ENCODE results near the gene C3orf22. TPM values are rescaled to one million over a fixed set of nuclear protein-coding genes. Genes with fewer than 3 reads are reported as not detected.

C3orf22 gene
- total RNA-seq, 1 experiment from 2014 or later: not detected

DNA sequence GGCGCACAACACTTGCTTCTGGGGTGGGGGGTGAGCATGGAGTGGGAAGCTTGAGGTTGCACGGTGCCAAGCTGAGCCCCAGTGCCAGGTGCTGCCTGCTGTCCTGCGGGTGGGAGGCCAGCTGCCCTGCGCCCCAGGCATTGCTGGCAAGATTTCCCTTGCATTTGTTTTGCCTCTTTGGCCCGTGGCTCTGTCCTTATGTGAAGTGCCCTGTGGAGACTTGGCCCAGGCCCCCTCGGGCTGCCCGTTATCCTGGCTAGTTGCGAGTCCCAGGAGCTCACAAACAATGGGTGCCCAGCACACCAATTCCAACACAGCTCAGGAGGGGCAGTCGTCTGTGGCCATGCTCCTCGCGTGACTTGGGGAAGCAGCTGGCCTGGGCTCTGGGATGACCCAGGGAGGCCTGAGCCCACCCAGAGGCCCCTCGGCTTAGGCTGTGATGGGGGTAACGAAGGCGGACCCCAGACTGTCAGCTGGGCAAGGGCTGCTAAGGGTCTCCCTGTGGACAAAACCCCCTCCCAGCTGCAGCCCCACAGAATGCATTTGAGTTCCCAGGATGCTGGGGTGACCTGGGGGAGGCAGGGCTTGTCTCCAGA lies 5.9 kb downstream of the C3orf22 start:
- no peaks in the 10 kb centered on the region for H3K4me1 ChIP-seq (replicated peaks)
- H3K36me3 ChIP-seq: no peaks in the 10 kb centered on the region
- no peaks in the 10 kb centered on the region for H3K9me3 ChIP-seq (replicated peaks)
- no peak overlapping the region for H3K4me3 ChIP-seq
- H3K27ac ChIP-seq: no peak overlapping the region
- DNase-seq (ENCODE audit: low read depth in 1 of 2, low spot score in 2 of 2): peak in 1 of 2 experiments; percentile 38
- H3K27me3 ChIP-seq (replicated peaks): no peaks in the 10 kb centered on the region

DNA sequence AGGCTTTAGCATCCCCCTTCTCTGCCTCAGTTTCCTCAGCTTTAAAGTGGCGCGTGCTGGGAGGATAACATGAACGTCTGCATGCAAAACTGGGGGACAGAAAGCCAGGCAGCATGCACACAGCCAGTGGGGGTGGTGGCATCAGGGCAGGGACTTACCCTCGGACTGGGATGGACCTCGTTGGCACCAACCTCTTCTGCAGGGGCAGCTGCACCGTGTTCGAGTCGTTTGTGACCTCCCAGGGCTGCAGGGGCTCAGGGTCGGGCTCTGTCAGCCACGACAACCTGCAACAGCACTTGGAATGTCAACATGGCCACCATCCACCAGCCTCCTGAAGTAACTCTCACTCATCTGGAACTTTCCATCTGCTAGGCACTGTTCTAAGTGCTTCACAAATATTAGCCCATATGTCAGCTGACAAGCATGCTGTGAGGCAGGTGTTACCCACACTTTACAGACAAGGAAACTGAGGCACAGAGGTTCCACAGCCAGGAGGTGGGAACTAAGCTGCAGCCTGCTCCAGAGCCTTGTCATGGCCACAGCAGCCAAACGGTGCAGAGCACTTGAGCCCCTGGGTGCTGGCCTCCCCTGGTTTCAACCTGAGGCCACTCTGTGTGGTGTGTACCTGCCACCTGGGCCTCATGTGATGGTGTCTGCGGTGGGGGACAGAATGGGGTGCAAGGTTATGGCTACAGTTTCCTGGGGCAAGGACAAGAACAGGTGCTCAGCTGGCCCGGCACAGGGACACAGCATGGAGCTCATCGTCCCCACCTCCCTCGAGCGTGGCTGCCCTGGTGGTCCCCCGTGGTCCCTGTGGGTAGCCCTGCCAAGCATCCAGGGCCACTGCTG lies 6.7 kb downstream of the C3orf22 start:
- Histone ChIP-seq H3K4me1 (replicated peaks) (no peaks in the 10 kb centered on the region), H3K27ac (no peak overlapping the region), H3K9me3 (replicated peaks) (no peaks in the 10 kb centered on the region), H3K4me3 (no peak overlapping the region), H3K36me3 (no peaks in the 10 kb centered on the region), H3K27me3 (replicated peaks) (no peaks in the 10 kb centered on the region)
- DNase-seq (ENCODE audit: low read depth in 1 of 2, low spot score in 2 of 2): no peak

DNA sequence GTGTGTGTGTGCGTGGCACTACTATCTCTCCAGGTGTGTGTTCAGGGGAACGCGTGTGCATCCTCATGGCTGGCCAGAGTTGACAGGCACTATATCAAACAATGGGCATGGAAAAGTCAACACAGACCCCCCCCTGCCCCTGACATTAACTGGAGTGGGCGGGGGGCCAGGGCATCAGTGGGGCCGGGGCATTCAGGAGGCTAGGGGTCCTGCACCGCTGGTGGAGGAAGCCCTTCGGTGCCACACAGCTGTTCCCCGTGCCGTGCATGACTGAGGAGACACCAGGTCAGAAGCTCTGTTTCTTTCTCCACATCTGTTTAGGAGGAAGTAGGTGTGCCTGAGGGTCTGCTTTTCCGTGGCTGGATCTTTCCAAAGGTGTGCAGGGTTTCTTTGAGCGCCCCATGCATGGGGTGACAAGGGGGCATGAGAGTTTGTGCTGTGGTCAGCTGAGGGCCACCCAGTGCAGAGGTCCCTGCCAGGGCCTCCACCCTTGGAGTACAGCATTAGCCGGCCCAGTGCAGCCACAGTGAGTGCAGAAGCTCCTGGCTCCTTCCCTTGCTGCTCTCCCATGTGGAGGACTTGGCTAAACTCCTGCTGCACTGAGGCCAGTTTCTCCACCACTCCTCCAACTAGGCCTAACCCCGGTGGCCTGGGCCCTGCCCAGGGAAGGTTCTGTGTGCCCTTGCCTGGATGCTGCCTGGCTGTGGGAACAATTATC lies 7.5 kb downstream of the C3orf22 start:
- Histone ChIP-seq H3K36me3 (no peaks in the 10 kb centered on the region), H3K27ac (no peak overlapping the region), H3K27me3 (replicated peaks) (no peaks in the 10 kb centered on the region), H3K4me1 (replicated peaks) (no peaks in the 10 kb centered on the region), H3K4me3 (no peak overlapping the region), H3K9me3 (replicated peaks) (no peaks in the 10 kb centered on the region)
- DNase-seq (ENCODE audit: low read depth in 1 of 2, low spot score in 2 of 2): peak in 1 of 2 experiments; percentile 31

DNA sequence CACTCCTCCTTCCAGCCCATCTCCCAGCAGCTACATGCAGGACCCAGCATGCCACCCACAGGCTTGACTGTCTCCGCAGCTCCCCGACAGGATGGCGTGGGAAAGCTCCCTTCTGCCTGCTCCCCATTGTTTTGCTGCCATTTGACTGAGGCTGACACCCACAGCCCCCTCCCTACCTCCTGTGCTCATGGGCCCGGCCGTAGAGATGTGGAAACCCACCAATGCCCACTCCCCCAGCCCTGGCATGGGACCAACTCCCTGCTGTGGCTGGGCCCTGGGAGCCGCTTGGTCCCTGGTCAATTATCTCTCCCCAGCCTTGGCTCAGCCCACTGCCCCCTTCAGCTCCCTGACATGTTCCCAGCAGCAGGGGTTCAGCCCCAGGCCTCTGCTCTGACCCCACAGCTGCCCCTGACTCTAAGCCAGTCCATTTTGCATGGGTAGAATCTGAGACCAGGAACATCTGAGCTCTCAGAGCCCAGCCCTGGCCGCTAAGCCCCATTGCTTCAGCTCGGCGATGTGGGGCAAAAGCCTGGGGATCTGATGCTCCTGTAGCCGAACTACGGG lies 8.2 kb downstream of the C3orf22 start:
- DNase-seq (ENCODE audit: low read depth in 1 of 2, low spot score in 2 of 2): peak in 1 of 2 experiments; percentile 28
- no peaks in the 10 kb centered on the region for H3K36me3 ChIP-seq
- no peak overlapping the region for H3K27ac ChIP-seq
- no peaks in the 10 kb centered on the region for H3K27me3 ChIP-seq (replicated peaks)
- H3K4me1 ChIP-seq (replicated peaks): no peaks in the 10 kb centered on the region
- H3K9me3 ChIP-seq (replicated peaks): no peaks in the 10 kb centered on the region
- no peak overlapping the region for H3K4me3 ChIP-seq

DNA sequence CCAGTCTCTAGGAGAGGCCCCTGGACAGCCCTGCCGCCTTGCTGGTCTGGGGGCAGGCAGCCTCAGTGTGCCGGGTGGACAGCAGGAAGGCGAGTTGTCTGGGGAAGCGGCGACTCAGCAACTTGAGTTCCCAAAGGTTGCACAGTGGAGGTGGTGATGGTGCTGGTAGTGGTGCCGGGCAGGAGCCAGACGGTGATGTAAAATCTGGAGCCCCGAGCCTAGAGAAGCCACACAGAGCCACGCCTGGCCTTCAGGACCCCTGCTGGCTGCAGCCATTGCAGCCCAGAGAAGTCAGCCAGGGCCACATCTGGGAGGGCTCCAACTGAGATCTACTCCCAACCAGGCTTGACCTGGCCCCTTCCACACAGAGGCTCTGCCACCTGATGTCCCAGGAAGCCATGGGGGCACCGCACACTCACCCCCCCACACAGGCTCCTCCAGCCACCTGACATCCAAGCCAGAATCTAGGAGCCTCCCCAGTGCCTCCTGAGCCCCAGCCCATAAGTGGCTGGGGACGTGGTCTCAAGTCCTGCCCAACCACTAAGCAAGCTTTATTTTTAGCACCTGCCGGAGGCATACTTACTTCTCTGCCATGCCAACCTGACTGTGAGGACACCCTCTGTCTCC lies 8.8 kb downstream of the C3orf22 start:
- H3K27me3 ChIP-seq (replicated peaks): no peaks in the 10 kb centered on the region
- H3K4me3 ChIP-seq: no peak overlapping the region
- no peaks in the 10 kb centered on the region for H3K9me3 ChIP-seq (replicated peaks)
- H3K27ac ChIP-seq: no peak overlapping the region
- H3K36me3 ChIP-seq: no peaks in the 10 kb centered on the region
- no peaks in the 10 kb centered on the region for H3K4me1 ChIP-seq (replicated peaks)
- peak in 1 of 2 experiments; percentile 29 for DNase-seq (ENCODE audit: low read depth in 1 of 2, low spot score in 2 of 2)

DNA sequence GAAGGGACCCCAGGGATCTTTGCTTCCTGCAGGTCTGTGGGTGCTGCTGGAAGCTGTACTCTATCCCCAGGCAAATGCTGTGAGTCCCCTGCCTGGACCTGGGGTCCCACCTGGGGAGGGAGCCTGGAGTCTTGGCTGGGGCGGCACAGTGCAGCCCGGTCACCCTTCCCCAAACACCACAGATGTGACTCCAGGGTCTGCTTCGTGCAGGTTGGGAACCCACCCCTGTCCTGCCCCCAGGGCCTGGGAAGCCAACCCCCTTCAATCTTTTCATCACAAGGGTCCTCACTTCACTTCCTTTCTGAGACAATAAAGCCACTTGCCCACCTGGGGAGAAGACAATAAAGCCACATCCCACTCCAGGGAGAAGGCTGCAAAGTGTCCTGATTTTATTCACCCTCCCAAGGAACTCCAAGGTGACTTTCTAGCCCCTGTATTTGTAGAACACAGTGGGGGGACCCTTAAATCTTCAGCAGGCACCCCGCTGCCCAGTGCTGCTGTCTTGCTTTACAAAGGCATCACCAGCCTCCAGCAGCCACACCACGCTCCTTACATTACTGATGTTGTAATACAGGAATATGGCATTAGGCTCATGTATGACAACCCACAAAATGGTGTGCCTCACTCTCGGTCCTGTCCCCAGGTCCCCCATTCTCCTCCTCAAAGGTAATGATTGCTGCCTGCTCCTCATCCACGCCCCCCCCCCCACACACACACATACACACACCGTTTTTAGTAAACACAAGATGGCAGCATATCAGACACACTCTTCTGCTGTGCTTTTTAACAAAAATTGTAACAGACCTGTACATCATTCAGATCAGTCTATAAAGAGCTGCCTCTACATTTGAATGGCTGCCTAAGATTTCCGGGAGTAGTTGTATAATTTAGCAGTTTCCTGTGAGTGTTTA lies 9.9 kb downstream of the C3orf22 start:
- DNase-seq (ENCODE audit: low read depth in 1 of 2, low spot score in 2 of 2): no peak
- H3K4me1 ChIP-seq (replicated peaks): no peaks in the 10 kb centered on the region
- no peak overlapping the region for H3K27ac ChIP-seq
- no peaks in the 10 kb centered on the region for H3K36me3 ChIP-seq
- no peak overlapping the region for H3K4me3 ChIP-seq
- no peaks in the 10 kb centered on the region for H3K9me3 ChIP-seq (replicated peaks)
- no peaks in the 10 kb centered on the region for H3K27me3 ChIP-seq (replicated peaks)

DNA sequence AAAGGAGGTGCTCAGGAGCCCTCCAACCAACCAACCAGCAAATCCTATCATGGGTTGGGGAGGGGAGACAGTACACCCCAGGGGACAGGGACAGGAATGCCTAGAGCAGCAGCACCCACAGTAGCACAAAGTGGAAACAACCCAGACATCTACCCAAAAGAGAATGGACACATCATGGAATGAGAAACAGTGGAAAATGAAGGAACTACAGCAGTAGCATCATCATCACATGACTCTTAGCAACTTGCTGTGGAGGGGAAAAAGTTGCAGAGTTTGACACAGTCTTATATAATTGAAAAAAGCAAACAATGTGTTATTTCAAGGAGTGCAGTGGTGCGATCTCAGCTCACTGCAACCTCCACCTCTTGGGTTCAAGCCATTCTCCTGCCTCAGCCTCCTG lies 11.0 kb downstream of the C3orf22 start:
- no peak overlapping the region for H3K27ac ChIP-seq
- H3K4me3 ChIP-seq: no peak overlapping the region
- no peaks in the 10 kb centered on the region for H3K36me3 ChIP-seq
- no peak for DNase-seq (ENCODE audit: low read depth in 1 of 2, low spot score in 2 of 2)
- H3K4me1 ChIP-seq (replicated peaks): no peaks in the 10 kb centered on the region
- H3K9me3 ChIP-seq (replicated peaks): no peaks in the 10 kb centered on the region
- no peaks in the 10 kb centered on the region for H3K27me3 ChIP-seq (replicated peaks)

DNA sequence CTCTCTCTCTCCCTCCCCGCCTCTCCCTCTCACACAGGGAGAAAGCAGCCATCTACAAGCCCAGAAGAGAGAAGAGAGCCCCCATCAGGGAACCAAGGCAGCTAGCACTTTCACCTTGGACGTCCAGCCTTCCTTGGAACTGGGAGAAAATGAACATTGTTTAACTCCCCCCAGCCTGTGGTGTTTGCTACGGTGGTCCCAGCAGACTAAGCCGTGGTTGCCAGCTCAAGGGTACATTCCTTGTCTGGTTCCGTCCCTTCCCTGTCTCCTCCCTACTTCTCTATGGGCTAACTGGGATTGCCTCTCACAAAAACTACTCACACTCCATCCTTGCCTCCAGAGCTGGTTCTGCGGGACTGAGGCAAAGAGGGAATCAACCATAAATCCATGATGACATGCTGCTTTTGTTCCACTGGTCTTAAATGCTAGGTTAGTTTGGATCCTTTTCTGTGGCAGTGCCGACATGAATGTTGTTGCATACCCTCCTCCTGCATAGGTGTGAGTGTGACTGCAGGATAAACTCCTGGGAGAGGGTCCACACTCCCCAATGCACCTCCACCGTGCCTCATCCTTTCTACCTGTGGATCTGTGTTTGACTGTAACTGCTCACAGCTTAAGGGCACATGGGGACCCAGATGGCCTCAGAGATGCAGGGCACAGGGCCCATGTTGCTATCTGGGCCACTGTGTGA lies 12.0 kb downstream of the C3orf22 start:
- Histone ChIP-seq H3K4me1 (replicated peaks) (no peaks in the 10 kb centered on the region), H3K36me3 (no peaks in the 10 kb centered on the region), H3K27ac (no peak overlapping the region), H3K4me3 (no peak overlapping the region), H3K27me3 (replicated peaks) (no peaks in the 10 kb centered on the region), H3K9me3 (replicated peaks) (no peaks in the 10 kb centered on the region)
- DNase-seq (ENCODE audit: low read depth in 1 of 2, low spot score in 2 of 2): peak in 1 of 2 experiments; percentile 15

DNA sequence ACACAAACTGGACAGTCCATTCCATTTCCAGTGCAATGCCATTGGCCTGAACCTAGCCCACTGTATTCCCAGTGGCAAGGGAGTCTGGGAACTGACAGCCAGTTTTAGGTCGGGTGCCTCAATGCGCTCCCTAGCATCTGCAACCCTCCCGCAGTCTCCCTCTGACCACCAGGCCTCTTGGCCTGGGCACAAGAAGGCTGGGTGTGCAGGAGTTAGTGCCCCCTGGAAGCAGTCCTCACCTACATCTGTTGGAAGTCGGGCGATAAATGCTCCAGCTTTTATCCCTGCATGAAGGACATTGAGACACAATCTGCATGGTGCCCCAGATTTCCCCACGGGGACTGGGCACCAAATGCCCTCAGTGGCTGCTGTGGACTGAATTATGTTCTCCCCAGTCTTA lies 12.7 kb downstream of the C3orf22 start:
- H3K27ac ChIP-seq: no peak overlapping the region
- H3K36me3 ChIP-seq: no peaks in the 10 kb centered on the region
- H3K4me1 ChIP-seq (replicated peaks): peaks cover 5% of the 10 kb centered on the region
- no peaks in the 10 kb centered on the region for H3K27me3 ChIP-seq (replicated peaks)
- no peak for DNase-seq (ENCODE audit: low read depth in 1 of 2, low spot score in 2 of 2)
- H3K9me3 ChIP-seq (replicated peaks): no peaks in the 10 kb centered on the region
- no peak overlapping the region for H3K4me3 ChIP-seq

DNA sequence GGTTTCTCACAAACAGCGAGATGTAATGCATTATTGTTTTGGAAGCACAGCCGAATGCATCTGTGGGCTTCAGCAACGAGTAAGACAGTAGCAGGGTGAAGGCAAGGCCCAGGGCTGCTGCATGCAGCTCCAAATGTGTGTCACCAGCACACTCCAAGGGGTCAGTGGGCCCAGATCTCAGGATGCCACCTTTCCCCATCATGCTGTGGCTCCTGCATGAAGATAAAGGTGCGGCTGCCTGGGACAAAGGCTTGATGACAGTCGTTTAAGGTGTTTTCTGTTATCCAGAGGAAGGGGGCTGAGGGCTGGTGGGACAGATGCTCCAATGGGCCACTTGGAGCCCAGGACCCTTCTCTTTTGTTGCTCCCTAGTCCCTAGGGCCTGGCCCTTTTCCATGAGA lies 13.2 kb downstream of the C3orf22 start:
- no peak overlapping the region for H3K4me3 ChIP-seq
- H3K27me3 ChIP-seq (replicated peaks): no peaks in the 10 kb centered on the region
- peak in 1 of 2 experiments; percentile 12 for DNase-seq (ENCODE audit: low read depth in 1 of 2, low spot score in 2 of 2)
- H3K27ac ChIP-seq: no peak overlapping the region
- no peaks in the 10 kb centered on the region for H3K36me3 ChIP-seq
- H3K9me3 ChIP-seq (replicated peaks): no peaks in the 10 kb centered on the region
- peaks cover 10% of the 10 kb centered on the region for H3K4me1 ChIP-seq (replicated peaks)

DNA sequence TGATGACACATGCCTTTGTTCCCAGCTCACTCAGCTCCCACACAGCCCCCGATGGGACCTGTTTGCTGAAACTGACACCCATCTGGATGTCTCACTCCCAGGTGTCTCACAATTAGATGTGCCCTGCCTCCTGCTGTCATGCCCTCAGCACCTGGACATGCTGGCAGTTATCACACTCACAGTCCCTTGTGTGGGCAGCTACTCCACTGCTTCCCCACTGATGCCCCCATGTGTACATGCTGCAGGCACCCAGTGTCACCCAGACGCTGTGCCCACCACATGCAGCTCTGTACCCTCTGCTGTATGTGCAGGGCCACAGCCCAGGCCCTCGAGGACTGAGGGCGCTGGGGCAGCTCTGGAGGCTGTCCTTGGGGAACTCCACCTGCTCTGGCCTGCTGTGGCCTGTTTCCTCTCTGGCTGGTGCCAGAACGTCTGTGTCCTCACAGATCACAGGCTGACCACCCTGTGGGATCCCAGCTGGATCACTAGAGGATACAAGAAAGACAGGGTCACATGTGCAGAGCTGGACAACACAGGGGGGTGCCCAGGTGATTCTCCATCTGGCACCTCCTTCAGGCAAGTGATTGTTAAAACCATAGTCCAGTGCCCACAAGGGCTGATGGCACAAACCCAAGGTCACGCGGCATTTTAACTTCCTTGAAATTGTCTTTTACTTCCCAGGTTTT lies 14.0 kb downstream of the C3orf22 start:
- peak in 1 of 2 experiments; percentile 25 for DNase-seq (ENCODE audit: low read depth in 1 of 2, low spot score in 2 of 2)
- Histone ChIP-seq H3K27ac (no peak overlapping the region), H3K4me1 (replicated peaks) (peaks cover 18% of the 10 kb centered on the region), H3K4me3 (no peak overlapping the region), H3K27me3 (replicated peaks) (no peaks in the 10 kb centered on the region), H3K36me3 (no peaks in the 10 kb centered on the region), H3K9me3 (replicated peaks) (no peaks in the 10 kb centered on the region)
